HPDE6-E6E7 (cell line): ENCODE data around the gene RRP8.

ENCODE experiments used
- DNase-seq: peaks from one replicate; pipeline ENCODE4 v3.0.0; 2011; ENCODE audit warnings: missing footprints; ENCODE audit errors: extremely low spot score

Gene RRP8

DNA sequence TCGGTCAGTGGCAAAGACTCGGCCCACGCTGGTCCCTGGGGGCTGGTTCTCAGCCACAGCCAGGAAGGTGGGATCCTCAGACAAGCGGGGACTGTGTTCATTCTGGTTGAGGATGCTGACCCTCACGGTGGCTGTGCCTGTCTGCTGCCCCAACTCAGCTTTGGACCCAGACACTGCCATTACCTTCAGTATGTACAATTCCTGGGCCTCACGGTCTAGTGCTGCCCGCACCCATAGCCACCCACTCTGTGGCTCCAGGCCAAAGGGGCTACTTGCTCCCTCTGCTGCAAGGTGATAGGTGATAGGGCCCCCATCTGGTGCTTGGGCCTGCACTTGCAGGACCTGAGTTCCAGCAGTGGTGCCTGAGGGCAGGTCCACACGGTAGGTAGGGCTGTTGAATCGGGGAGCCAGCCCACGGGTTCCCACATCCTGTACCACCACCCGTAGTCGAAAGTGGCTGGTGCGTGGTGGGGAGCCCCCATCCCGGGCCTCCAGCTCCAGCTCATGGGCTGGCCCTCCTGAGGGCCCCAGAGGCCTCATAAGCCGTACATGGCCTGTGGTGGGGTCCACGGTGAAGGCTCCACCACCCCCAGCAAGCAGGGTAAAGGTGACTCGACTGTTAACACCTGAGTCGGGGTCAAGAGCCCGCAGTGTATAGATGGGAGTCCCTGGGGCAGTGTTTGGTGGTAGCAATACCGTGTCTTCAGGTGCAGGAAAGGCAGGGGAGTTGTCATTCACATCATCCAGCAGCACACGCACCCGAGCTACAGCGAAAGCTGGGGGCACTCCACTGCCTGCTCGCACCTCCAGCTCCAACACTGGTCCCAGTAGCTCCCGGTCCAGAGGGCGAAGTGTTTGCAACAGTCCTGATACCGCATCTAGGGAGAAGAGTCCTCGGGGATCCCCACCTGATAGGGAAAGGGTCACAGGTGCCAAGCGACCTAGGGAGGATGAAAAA lies 29.0 kb upstream of the RRP8 start:
- no peak for DNase-seq

DNA sequence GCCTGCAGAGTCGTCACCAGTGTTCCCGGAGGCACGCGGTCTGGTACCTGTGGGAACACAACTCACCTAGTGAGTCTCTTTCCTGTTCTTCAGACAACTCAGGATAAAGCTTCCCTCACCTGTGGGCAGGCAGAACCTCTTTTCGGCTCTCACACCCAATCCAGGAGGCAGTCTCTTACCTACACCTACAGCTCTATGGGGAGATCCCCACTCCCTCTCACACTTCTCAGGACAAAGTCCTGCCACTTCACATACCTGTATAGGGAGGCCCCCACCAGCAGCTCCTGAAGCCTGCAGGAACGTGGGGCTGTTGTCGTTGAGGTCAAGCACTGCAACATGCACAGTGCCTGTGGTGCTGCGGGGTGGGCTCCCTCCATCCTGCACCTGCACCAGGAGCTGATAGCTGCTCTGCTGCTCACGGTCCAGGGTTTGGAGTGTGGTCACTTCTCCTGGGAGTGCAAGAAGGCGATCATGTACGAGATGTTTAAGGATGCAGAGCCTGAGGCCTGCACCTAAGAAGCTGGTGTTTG lies 28.0 kb upstream of the RRP8 start:
- no peak for DNase-seq

DNA sequence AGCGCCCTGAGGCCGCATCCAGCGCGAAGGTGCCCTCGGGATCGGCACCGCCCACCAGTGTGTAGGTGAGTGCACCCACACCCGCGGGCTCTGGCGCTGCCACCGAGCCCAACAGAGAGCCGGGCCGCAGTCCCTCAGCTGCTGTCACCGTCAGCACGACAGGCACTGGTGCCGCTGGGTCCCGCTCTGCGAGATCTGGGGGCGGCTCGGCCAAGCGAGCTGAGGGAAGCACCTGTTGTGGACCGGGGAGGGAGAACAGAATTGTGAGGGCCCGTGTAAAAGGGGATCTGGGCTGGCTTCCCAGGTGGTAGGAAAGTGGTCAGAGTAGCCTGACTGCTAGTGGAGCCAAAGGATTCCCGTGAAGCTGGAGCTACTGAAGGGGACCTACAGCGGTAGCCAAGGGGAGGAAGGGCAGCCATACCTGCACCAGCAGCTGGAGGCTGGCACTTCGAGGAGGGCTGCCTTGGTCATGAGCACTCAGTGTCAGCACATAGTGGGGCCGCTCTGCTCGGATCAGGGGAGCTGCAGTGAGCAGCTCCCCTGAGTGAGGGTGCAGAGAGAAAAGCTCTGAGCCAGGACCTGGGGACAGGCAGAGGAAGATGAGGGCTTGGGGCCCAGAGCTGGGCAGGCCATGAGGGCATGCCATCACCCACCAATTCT lies 27.3 kb upstream of the RRP8 start:
- DNase-seq = no peak

GRCh38 chr11:6629892-6630631 lies 26.6 kb upstream of the RRP8 start:
- no peak for DNase-seq

DNA sequence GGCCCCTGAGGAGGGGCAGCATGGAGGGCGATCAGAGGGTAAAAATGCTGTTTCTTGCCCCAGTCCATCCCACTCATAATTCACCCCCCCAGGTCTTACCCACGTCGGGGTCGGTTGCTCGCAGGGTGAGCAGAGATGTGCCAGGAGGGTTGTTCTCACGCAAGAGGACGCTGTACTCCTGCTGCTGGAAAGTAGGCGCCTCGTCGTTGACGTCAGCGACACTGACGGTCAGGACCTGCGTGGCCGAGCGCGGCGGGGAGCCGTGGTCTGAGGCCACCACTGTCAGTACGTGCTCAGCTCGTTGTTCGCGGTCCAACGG lies 26.1 kb upstream of the RRP8 start:
- no peak for DNase-seq

- DNase-seq = no peak
Measured at GRCh38 chr11:6628526-6628925, 25.1 kb upstream of the RRP8 start.

- no peak for DNase-seq
Measured at GRCh38 chr11:6627762-6628241, 24.4 kb upstream of the RRP8 start.

GRCh38 chr11:6626971-6627761 lies 23.8 kb upstream of the RRP8 start:
- DNase-seq = no peak

GRCh38 chr11:6625832-6626420 lies 22.5 kb upstream of the RRP8 start:
- DNase-seq = no peak

- DNase-seq = no peak
Measured at GRCh38 chr11:6625156-6625831, 21.9 kb upstream of the RRP8 start.

- DNase-seq = no peak
Measured at GRCh38 chr11:6623391-6624363, 20.3 kb upstream of the RRP8 start.

DNA sequence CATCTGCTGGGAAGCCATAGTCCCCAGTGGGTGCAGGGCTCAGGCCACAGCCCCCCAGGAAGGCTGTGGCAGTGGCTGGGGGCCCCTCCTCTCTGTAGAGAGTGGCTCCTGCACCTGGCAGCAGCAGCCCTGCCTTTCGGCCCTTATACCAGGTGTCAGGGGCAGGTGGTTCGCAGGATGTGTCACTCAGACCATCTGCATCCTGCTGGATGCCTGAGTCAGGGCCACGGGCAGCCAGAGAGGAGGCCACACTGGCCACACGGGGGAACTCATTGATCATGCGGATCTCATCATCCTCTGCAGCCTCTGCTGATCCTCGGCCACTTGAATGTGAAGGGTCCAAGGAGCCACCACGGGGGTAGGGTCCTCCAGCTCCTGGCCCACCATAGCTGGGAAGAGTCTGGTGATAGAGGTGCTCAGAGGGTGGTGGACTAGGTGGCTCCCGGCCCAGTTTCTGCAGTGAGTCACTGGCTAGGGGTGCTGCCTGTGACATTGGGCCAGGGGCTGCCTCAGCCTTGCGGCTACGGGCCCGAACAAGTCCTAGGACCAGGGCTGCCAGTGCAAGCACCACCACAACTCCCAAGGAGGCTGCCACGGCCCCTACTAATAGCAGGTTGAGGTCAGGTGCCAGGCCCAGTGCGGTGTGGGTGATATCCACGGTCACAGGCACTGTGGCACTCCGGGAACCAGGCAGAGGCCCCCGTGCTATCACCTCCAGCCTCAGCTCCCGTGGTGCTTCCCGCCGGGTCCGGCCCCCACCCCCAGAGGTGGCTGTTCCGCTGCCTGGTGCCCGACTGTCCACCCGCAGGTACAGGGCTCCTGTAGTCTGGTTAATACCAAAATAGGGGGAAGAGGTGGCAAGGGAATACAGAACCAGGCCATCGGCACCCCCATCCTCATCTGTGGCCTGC lies 19.1 kb upstream of the RRP8 start:
- no peak for DNase-seq

GRCh38 chr11:6621711-6622211 lies 18.3 kb upstream of the RRP8 start:
- no peak for DNase-seq

DNA sequence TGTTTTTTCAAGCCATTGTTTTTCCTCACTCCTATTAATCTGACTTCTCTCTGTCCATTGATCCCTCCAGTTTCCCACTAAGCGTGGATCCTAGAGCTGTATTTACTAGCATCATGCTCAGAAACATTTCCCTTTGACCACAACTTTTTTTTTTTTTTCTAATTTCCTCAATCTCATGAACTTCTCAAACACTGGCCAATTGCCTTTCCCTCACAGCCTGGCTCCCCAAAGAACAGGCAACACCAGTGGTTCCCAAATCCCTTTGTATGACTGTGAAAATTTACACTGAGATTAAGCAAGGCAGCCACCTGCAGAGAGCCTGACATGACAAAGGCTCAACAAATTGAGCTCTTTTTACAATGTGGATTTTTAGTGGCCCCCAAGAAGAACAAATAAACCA lies 17.2 kb upstream of the RRP8 start:
- no peak for DNase-seq

GRCh38 chr11:6619004-6619745 lies 15.8 kb upstream of the RRP8 start, which contains the start of gene TPP1:
Gene TPP1 (minus strand): TSS chr11:6619422. CDS start chr11:6619400, 22 bp downstream.
- DNase-seq = peak; percentile 97

GRCh38 chr11:6618117-6619003 lies 14.9 kb upstream of the RRP8 start:
- no peak for DNase-seq
